Measurements from ENCODE around the gene STAT5A.
A peak's percentile ranks its signal among the peaks of the same experiment; 100 is the strongest.

Gene STAT5A

DNA sequence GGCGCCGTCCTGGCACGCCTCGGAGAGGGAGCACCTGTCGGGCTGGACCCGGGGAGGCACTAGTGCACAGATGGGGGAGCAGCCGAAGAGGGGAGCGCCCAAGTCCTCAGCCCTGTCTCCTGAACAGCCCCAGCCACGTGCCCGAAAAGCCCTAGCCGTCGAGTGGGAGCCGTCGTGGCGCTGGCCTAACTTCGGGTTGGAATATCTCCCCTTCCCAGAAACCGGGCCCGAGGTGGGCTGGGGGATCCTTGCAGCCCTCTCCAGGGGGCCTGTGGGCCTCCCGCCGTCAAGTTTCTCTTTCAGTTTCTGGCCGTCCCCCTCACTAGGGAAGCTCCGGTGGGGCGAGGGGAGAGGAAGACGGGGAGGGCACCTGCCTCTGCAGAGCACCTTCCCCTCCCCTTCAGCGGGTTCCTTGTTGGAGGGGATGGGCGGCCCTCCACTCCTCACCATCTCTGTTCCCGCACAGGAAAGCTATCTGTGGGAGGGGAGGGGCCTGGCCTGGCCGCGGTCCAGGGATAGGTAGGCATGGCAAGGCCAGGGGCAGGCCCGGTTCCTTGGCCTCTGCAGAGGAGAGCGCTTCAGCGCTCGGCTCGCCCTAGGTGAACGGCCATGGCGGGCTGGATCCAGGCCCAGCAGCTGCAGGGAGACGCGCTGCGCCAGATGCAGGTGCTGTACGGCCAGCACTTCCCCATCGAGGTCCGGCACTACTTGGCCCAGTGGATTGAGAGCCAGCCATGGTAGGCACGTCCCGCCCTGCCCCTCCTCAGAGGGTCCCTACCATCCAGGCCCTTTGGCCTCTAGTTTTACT is 709 bp downstream of the STAT5A start (continued):
- no peak for TF ChIP-seq ATF2 (tag by site-specific recombination; IDR thresholded peaks at IDR 0.05; ENCODE audit: low read depth)

DNA sequence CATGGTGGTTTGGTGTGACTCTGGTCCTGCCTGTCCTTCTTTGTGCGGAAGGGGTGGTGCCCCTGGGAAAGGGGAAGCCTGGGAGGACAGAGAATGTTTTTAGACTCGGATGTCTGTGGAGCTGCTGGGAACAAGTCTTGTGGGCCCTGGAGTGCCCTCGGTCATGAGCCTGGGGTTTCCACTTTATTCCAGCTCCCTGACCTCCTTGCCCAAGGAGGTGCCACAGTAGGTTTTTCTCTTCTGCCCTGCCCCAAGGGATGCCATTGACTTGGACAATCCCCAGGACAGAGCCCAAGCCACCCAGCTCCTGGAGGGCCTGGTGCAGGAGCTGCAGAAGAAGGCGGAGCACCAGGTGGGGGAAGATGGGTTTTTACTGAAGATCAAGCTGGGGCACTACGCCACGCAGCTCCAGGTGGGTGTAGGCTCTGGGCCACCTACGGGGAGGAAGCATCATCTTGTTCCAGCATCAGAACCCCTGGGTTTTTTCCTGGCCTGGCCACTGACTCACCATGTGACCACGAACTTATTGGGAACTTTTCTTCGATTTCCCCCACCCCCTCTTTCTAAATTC is 1.4 kb downstream of the STAT5A start:
- POLR2A ChIA-PET = no interaction called here
- Histone ChIP-seq H3K9me3 (ENCODE audit: control insufficient read depth, insufficient read depth, low read depth, low read length) (no peaks in the 10 kb centered on the region), H3K27ac (ENCODE audit: extremely low read depth, low read depth, low read length) (no peak overlapping the region), H3K4me1 (ENCODE audit: control insufficient read depth, insufficient read depth, low read length) (no peaks in the 10 kb centered on the region), H3K36me3 (ENCODE audit: control insufficient read depth in 2 of 2, insufficient read depth in 1 of 2, low read length in 2 of 2) (no peaks in the 10 kb centered on the region), H3K4me3 (ENCODE audit: low read depth, low read length) (no peak overlapping the region)
- TF ChIP-seq GLIS2 (tag by site-specific recombination; IDR thresholded peaks at IDR 0.05) (no peak), PRDM1 (tag by site-specific recombination; IDR thresholded peaks at IDR 0.05) (no peak), BCL6B (tag by site-specific recombination; IDR thresholded peaks at IDR 0.05) (no peak), ZIC2 (tag by site-specific recombination; IDR thresholded peaks at IDR 0.05) (peak; percentile 30; the same call in 1 of the 2 replicates), ZNF202 (tag by site-specific recombination; IDR thresholded peaks at IDR 0.05; ENCODE audit: borderline replicate concordance) (no peak)
- CTCF ChIA-PET = interaction anchor here (0.6 to 1.0 kb wide), 6 partner anchors 13 to 231 kb away, joined by 3 to 5 read pairs (median 4); no protein-coding TSS in a partner anchor

GRCh38 chr17:42290577-42290976 is 2.3 kb downstream of the STAT5A start:
- no peak for TF ChIP-seq ZFP3 (tag by site-specific recombination; IDR thresholded peaks at IDR 0.05; ENCODE audit: low read depth)
- TF ChIP-seq, protein P1, sequence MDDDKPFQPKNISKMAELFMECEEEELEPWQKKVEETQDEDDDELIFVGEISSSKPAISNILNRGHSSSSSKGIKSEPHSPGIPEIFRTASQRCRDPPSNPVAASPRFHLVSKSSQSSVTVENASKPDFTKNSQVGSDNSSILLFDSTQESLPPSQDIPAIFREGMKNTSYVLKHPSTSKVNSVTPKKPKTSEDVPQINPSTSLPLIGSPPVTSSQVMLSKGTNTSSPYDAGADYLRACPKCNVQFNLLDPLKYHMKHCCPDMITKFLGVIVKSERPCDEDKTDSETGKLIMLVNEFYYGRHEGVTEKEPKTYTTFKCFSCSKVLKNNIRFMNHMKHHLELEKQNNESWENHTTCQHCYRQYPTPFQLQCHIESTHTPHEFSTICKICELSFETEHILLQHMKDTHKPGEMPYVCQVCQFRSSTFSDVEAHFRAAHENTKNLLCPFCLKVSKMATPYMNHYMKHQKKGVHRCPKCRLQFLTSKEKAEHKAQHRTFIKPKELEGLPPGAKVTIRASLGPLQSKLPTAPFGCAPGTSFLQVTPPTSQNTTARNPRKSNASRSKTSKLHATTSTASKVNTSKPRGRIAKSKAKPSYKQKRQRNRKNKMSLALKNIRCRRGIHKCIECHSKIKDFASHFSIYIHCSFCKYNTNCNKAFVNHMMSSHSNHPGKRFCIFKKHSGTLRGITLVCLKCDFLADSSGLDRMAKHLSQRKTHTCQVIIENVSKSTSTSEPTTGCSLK (tag by site-specific recombination; IDR thresholded peaks at IDR 0.05) = no peak
- Histone ChIP-seq H3K4me3 (ENCODE audit: low read depth, low read length) (no peak overlapping the region), H3K4me1 (ENCODE audit: control insufficient read depth, insufficient read depth, low read length) (no peaks in the 10 kb centered on the region)

DNA sequence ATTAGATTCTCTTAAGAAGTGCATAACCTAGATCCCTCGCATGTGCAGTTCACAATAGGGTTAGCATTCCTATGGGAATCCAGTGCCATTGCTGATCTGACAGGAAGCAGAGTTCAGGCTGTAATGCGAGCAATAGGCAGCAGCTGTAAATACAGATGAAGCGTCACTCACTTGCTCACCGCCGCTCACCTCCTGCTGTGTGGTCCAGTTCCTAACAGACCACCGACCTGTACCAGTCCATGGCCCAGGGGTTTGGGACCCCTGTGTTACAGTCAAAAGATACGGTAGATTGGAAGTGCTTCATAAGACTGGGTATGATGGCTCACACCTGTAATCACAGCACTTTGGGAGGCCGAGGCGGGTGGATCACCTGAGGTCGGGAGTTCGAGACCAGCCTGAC is 2.8 kb downstream of the STAT5A start:
- ChIA-PET CTCF (interaction anchor here (0.6 to 1.2 kb wide), 3 partner anchors 12 to 150 kb away, joined by 3 to 11 read pairs (median 3); no protein-coding TSS in a partner anchor), POLR2A (no interaction called here)
- Histone ChIP-seq H3K36me3 (ENCODE audit: control insufficient read depth in 2 of 2, insufficient read depth in 1 of 2, low read length in 2 of 2) (no peaks in the 10 kb centered on the region), H3K9me3 (ENCODE audit: control insufficient read depth, insufficient read depth, low read depth, low read length) (no peaks in the 10 kb centered on the region), H3K27ac (ENCODE audit: extremely low read depth, low read depth, low read length) (no peak overlapping the region), H3K4me1 (ENCODE audit: control insufficient read depth, insufficient read depth, low read length) (no peaks in the 10 kb centered on the region), H3K4me3 (ENCODE audit: low read depth, low read length) (no peak overlapping the region)
- TF ChIP-seq, protein P2, sequence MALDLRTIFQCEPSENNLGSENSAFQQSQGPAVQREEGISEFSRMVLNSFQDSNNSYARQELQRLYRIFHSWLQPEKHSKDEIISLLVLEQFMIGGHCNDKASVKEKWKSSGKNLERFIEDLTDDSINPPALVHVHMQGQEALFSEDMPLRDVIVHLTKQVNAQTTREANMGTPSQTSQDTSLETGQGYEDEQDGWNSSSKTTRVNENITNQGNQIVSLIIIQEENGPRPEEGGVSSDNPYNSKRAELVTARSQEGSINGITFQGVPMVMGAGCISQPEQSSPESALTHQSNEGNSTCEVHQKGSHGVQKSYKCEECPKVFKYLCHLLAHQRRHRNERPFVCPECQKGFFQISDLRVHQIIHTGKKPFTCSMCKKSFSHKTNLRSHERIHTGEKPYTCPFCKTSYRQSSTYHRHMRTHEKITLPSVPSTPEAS (tag by site-specific recombination; IDR thresholded peaks at IDR 0.05) = no peak
- TF ChIP-seq ZNF366 (tag by site-specific recombination; conservative IDR thresholded peaks at IDR 0.05) (no peak), ZNF664 (tag by site-specific recombination; IDR thresholded peaks at IDR 0.05) (no peak), ZNF548 (tag by site-specific recombination; IDR thresholded peaks at IDR 0.05) (no peak), TRIM28 (IDR thresholded peaks at IDR 0.05; ENCODE audit: borderline replicate concordance, low read length) (no peak), PRDM1 (tag by site-specific recombination; IDR thresholded peaks at IDR 0.05) (no peak), ZNF529 (tag by site-specific recombination; IDR thresholded peaks at IDR 0.05; ENCODE audit: insufficient replicate concordance) (no peak), SETDB1 (IDR thresholded peaks at IDR 0.05; ENCODE audit: insufficient read length, low read length) (no peak), ZNF133 (tag by site-specific recombination; IDR thresholded peaks at IDR 0.05) (no peak), ZNF175 (tag by site-specific recombination; IDR thresholded peaks at IDR 0.05) (no peak), GLI2 (tag by site-specific recombination; IDR thresholded peaks at IDR 0.05; ENCODE audit: borderline replicate concordance, low read depth) (no peak)
- TF ChIP-seq, protein P1 (tag by site-specific recombination; IDR thresholded peaks at IDR 0.05) = no peak

More at GRCh38 chr17:42290577-42290976, 2.3 kb downstream of the STAT5A start:
- CTCF ChIA-PET = interaction anchor here (0.7 to 1.0 kb wide), 2 partner anchors 13 to 67 kb away, joined by 3 read pairs; no protein-coding TSS in a partner anchor
- H3K9me3 ChIP-seq (ENCODE audit: control insufficient read depth, insufficient read depth, low read depth, low read length) = no peaks in the 10 kb centered on the region
- H3K36me3 ChIP-seq (ENCODE audit: control insufficient read depth in 2 of 2, insufficient read depth in 1 of 2, low read length in 2 of 2) = no peaks in the 10 kb centered on the region
- POLR2A ChIA-PET = no interaction called here
- no peak overlapping the region for H3K27ac ChIP-seq (ENCODE audit: extremely low read depth, low read depth, low read length)
